PC-3 (cell line): ENCODE data around the gene FZD8. TPM values are rescaled to one million over a fixed set of nuclear protein-coding genes. Genes with fewer than 3 reads are reported as not detected.

Experiments
- ATAC-seq: fragments of 200-7000 bp; cut with Tn5 transposase; 2 replicates; pipeline ENCODE4 v1.9.1; 2020; ENCODE audit warnings: mild to moderate bottlenecking, moderate library complexity
- BruUV-seq: library from RNA; stranded (reverse); fragments of 400-500 nt; replicated peaks from 2 replicates; lab custom pipeline; 2021; lab: Mats Ljungman, UMichigan
- CTCF ChIA-PET: fragments of 300-600 bp; sonication (Branson Sonifier 250); formaldehyde crosslinking; loops from one replicate; lab custom pipeline; 2022; ENCODE audit warnings: antibody characterized with exemption; lab: Charles Lee
- POLR2A ChIA-PET: fragments of 300-600 bp; sonication (Branson Sonifier 250); formaldehyde crosslinking; loops from one replicate; lab custom pipeline; 2022; ENCODE audit warnings: antibody characterized with exemption; ENCODE audit not compliant: unreplicated experiment; lab: Charles Lee
- DNase-seq: peaks from one replicate; pipeline ENCODE4 v3.0.0-alpha.2; 2015
- H2AFZ ChIP-seq: fragments of 300-600 bp; sonication (generic); 2 replicates; pipeline ENCODE4 v1.6.0; 2016; ENCODE audit warnings: antibody characterized with exemption, low read length
- H3F3A ChIP-seq: fragments of 300-600 bp; sonication (generic); one replicate; pipeline ENCODE4 v1.6.0; 2017; ENCODE audit warnings: antibody characterized with exemption, low read length, control low read depth, mild to moderate bottlenecking; ENCODE audit not compliant: unreplicated experiment
- H3K27ac ChIP-seq: fragments of 300-600 bp; sonication (generic); 2 replicates; pipeline ENCODE4 v1.5.1; 2016; ENCODE audit warnings: mild to moderate bottlenecking, low read length
- H3K27me3 ChIP-seq: fragments of 300-600 bp; sonication (generic); 2 replicates; pipeline ENCODE4 v1.6.1; 2016; ENCODE audit warnings: low read length, mixed read lengths
- H3K36me3 ChIP-seq: fragments of 300-600 bp; sonication (generic); 2 replicates; pipeline ENCODE4 v1.6.1; 2016; ENCODE audit warnings: low read depth, mixed run types, low read length, mixed read lengths
- H3K4me1 ChIP-seq: fragments of 300-600 bp; sonication (generic); 2 replicates; pipeline ENCODE4 v1.5.1; 2016; ENCODE audit warnings: low read length; ENCODE audit not compliant: insufficient read depth
- H3K4me2 ChIP-seq: fragments of 300-600 bp; sonication (generic); 2 replicates; pipeline ENCODE4 v1.6.0; 2016; ENCODE audit warnings: low read length
- H3K4me3 ChIP-seq: fragments of 300-600 bp; sonication (generic); 2 replicates; pipeline ENCODE4 v1.5.1; 2016; ENCODE audit warnings: mild to moderate bottlenecking, low read length, mixed read lengths
- H3K79me2 ChIP-seq: fragments of 300-600 bp; sonication (generic); 2 replicates; pipeline ENCODE4 v1.6.1; 2017; ENCODE audit warnings: low read length, mixed read lengths
- H3K9ac ChIP-seq: fragments of 300-600 bp; sonication (generic); 2 replicates; pipeline ENCODE4 v1.6.0; 2016; ENCODE audit warnings: mild to moderate bottlenecking, low read length
- H3K9me2 ChIP-seq: fragments of 300-600 bp; sonication (generic); replicated peaks from 2 replicates; pipeline ENCODE4 v1.6.1; 2016; ENCODE audit warnings: mixed run types, low read length, mixed read lengths
- H3K9me3 ChIP-seq: fragments of 300-600 bp; sonication (generic); 2 replicates; pipeline ENCODE4 v1.6.1; 2016; ENCODE audit warnings: low read length, mixed read lengths
- H4K20me1 ChIP-seq: fragments of 300-600 bp; sonication (generic); 2 replicates; pipeline ENCODE4 v1.6.1; 2016; ENCODE audit warnings: low read length, mixed read lengths
- EZH2 ChIP-seq: fragments of 300-600 bp; sonication (generic); IDR thresholded peaks from one replicate; pipeline ENCODE4 v1.6.1; 2017; ENCODE audit warnings: antibody characterized with exemption, mild to moderate bottlenecking, low read length; ENCODE audit not compliant: unreplicated experiment
- EZH2phosphoT487 ChIP-seq: fragments of 300-600 bp; sonication (generic); IDR thresholded peaks from 2 replicates; pipeline ENCODE4 v1.6.1; 2018; ENCODE audit warnings: mild to moderate bottlenecking, antibody characterized with exemption, low read length, borderline replicate concordance
- intact Hi-C: fragments of 100-400 bp; cut with micrococcal nuclease; formaldehyde crosslinking; loops from 2 replicates; pipeline ENCODE4 v1.9.0; 2023
- total RNA-seq: library from RNA; depleted of rRNA; stranded (reverse); fragments of >200 nt; gene quantifications from 2 replicates; pipeline ENCODE4 v1.2.3, GENCODE V29; 2014
- TF ChIP-seq, protein P1 (sequence below): fragments of 300-600 bp; sonication (generic); conservative IDR thresholded peaks from 2 replicates; pipeline ENCODE4 v1.5.1; 2017; ENCODE audit warnings: antibody characterized with exemption, low read depth, mild to moderate bottlenecking, low read length

The FZD8 gene
- total RNA-seq, 1 experiment from 2014 or later: 275 TPM

DNA sequence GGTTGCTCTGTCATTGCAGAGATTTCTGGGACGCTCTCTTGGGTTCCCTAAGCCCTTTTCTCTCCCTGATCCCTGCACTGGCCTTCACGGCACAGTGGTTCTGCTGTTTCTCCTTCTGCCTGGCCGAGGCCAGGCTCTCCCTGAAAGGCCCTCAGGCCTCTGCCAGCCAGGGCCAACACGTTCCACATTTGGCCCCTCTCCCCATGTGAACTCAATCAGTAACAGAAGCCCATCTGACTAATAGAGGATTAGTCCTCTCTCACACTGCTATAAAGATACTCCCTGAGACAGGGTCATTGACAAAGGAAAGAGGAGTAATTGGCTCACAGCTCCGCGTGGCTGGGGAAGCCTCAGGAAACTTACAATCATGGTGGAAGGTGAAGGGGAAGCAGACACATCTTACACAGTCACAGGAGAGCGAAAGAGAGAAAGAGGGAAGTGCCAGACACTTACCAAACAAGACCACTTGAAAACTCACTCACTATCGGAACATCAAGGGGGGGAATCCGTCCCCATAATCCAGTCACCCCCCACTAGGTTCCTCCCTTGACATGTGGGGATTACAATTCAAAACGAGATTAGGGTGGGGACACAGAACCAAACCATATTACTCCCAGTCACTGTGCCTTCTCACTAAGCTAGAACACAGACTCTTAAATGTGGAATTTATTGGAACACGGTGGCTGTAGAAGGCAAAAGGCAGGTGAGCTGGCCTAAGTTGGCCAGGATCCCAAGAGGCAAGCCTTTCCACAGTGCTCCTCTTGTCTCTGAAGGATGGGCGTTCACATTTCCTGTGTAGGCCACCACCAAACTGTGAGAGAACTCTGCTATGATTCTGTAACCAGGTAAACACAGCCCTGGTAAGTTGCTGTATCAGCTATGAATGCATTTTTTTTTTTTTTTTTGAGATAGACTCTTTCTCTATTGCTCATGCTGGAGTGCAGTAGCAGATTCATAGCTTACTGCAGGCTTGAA, 8.8 kb downstream of the FZD8 start:
- H3K4me2 ChIP-seq: peak overlapping the region; percentile 9
- intact Hi-C loops: loop anchor here (1.0 to 10.0 kb wide), 8 partner anchors 19 to 1044 kb away; no protein-coding TSS in a partner anchor
- CTCF ChIA-PET: interaction anchor here (0.5 to 4.5 kb wide), 26 partner anchors 9 to 1631 kb away, joined by 3 to 83 read pairs (median 4); no protein-coding TSS in a partner anchor

DNA sequence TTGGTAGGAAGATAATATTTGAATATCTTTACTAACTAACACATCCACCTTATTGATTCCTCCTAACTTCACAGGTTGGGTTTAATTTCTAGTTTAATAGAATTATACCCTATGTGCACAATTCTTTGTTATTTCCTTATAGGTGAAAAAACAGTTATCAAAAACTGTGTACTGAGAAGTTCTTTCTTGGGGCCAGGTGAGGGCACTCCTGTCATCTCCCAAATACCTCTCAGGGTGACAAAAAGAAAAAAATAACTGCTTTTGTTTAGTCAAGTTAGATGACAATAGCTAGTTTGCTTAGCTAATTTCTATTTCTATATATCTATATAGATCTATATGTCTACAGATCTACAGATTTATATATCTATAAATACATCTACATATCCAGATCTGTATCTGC, 10.1 kb downstream of the FZD8 start:
- H2AFZ ChIP-seq: no peak overlapping the region
- peaks cover 55% of the 10 kb centered on the region for H3K4me1 ChIP-seq
- no TSS peak for BruUV-seq
- no peaks in the 10 kb centered on the region for H3K9me2 ChIP-seq
- no peak overlapping the region for H3K4me2 ChIP-seq
- H3K27me3 ChIP-seq: no peaks in the 10 kb centered on the region
- no peaks in the 10 kb centered on the region for H3K36me3 ChIP-seq
- H4K20me1 ChIP-seq: peaks cover 4% of the 10 kb centered on the region
- 0 out of 2 replicates have a peak overlapping the region, but pooled peaks have one; percentile 33 for H3K9ac ChIP-seq
- H3K79me2 ChIP-seq: peaks cover 4% of the 10 kb centered on the region
- ATAC-seq: no peak
- H3K27ac ChIP-seq: no peak overlapping the region
- TF ChIP-seq EZH2: no peak
- TF ChIP-seq EZH2phosphoT487: no peak
- TF ChIP-seq, protein P1, sequence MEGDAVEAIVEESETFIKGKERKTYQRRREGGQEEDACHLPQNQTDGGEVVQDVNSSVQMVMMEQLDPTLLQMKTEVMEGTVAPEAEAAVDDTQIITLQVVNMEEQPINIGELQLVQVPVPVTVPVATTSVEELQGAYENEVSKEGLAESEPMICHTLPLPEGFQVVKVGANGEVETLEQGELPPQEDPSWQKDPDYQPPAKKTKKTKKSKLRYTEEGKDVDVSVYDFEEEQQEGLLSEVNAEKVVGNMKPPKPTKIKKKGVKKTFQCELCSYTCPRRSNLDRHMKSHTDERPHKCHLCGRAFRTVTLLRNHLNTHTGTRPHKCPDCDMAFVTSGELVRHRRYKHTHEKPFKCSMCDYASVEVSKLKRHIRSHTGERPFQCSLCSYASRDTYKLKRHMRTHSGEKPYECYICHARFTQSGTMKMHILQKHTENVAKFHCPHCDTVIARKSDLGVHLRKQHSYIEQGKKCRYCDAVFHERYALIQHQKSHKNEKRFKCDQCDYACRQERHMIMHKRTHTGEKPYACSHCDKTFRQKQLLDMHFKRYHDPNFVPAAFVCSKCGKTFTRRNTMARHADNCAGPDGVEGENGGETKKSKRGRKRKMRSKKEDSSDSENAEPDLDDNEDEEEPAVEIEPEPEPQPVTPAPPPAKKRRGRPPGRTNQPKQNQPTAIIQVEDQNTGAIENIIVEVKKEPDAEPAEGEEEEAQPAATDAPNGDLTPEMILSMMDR: peak; percentile 96
- POLR2A ChIA-PET: interaction anchor here (0.6 kb wide), 1 partner anchor 1094 kb away, joined by 4 read pairs; no protein-coding TSS in a partner anchor
- peak; percentile 78 for DNase-seq
- H3F3A ChIP-seq: peaks cover 20% of the 10 kb centered on the region
- no peaks in the 10 kb centered on the region for H3K9me3 ChIP-seq
- CTCF ChIA-PET: interaction anchor here (0.6 to 3.1 kb wide), 15 partner anchors 18 to 1248 kb away, joined by 3 to 25 read pairs (median 4); no protein-coding TSS in a partner anchor
- H3K4me3 ChIP-seq: no peak overlapping the region
- intact Hi-C loops: loop anchor here (1.0 to 10.0 kb wide), 7 partner anchors 623 to 1045 kb away; no protein-coding TSS in a partner anchor

More for the DNA sequence above, 8.8 kb downstream of the FZD8 start:
- DNase-seq (peak; percentile 100), ATAC-seq (peak; percentile 65)
- no peak overlapping the region for H3K4me3 ChIP-seq
- H2AFZ ChIP-seq: peak overlapping the region; percentile 0; the same call in 1 of the 2 replicates
- H4K20me1 ChIP-seq: peaks cover 16% of the 10 kb centered on the region
- peaks cover 28% of the 10 kb centered on the region for H3F3A ChIP-seq
- H3K27me3 ChIP-seq: no peaks in the 10 kb centered on the region
- no peaks in the 10 kb centered on the region for H3K9me3 ChIP-seq
- peaks cover 57% of the 10 kb centered on the region for H3K4me1 ChIP-seq
- peak overlapping the region; percentile 33 for H3K9ac ChIP-seq
- H3K9me2 ChIP-seq: no peaks in the 10 kb centered on the region
- H3K27ac ChIP-seq: peak overlapping the region; percentile 71
- peaks cover 3% of the 10 kb centered on the region; the same call in 1 of the 2 replicates for H3K36me3 ChIP-seq
- no TSS peak for BruUV-seq
- peaks cover 16% of the 10 kb centered on the region for H3K79me2 ChIP-seq
- TF ChIP-seq, protein P1: no peak
- POLR2A ChIA-PET: interaction anchor here (0.6 to 0.8 kb wide), 16 partner anchors 19 to 1241 kb away, joined by 3 to 19 read pairs (median 6); no protein-coding TSS in a partner anchor
